ENCODE measurements around the gene ALDH2.
"Not testable (repeated sequence)": the region's sequence is repeated elsewhere in the genome, so short reads cannot be mapped to it uniquely, and the experiment has no call there.

ALDH2 gene

GRCh38 chr12:111822886-111823285 lies 56.2 kb downstream of the ALDH2 start:
- Histone ChIP-seq H3K4me3 (ENCODE audit: low read length) (no peak overlapping the region), H3K36me3 (ENCODE audit: control insufficient read depth, insufficient read depth, low read length) (no peaks in the 10 kb centered on the region), H3K27me3 (ENCODE audit: control insufficient read depth, insufficient read depth, low read length) (no peaks in the 10 kb centered on the region), H3K9me3 (ENCODE audit: control insufficient read depth, low read length) (no peaks in the 10 kb centered on the region), H3K9ac (ENCODE audit: low read length) (no peak overlapping the region), H3K4me1 (ENCODE audit: control insufficient read depth, insufficient read depth, low read length) (no peaks in the 10 kb centered on the region)

GRCh38 chr12:111823891-111824290 lies 57.2 kb downstream of the ALDH2 start:
- Histone ChIP-seq H3K4me1 (ENCODE audit: control insufficient read depth, insufficient read depth, low read length) (no peaks in the 10 kb centered on the region), H3K9me3 (ENCODE audit: control insufficient read depth, low read length) (no peaks in the 10 kb centered on the region), H3K27me3 (ENCODE audit: control insufficient read depth, insufficient read depth, low read length) (no peaks in the 10 kb centered on the region), H3K36me3 (ENCODE audit: control insufficient read depth, insufficient read depth, low read length) (no peaks in the 10 kb centered on the region), H3K9ac (ENCODE audit: low read length) (no peak overlapping the region), H3K4me3 (ENCODE audit: low read length) (no peak overlapping the region)

GRCh38 chr12:111824312-111824711 lies 57.6 kb downstream of the ALDH2 start:
- not testable (repeated sequence) for H3K9ac ChIP-seq (ENCODE audit: low read length); H3K4me1 ChIP-seq (ENCODE audit: control insufficient read depth, insufficient read depth, low read length); H3K4me3 ChIP-seq (ENCODE audit: low read length); H3K36me3 ChIP-seq (ENCODE audit: control insufficient read depth, insufficient read depth, low read length); H3K27me3 ChIP-seq (ENCODE audit: control insufficient read depth, insufficient read depth, low read length); H3K9me3 ChIP-seq (ENCODE audit: control insufficient read depth, low read length)

GRCh38 chr12:111825509-111825908 lies 58.8 kb downstream of the ALDH2 start:
- Histone ChIP-seq H3K9me3 (ENCODE audit: control insufficient read depth, low read length) (no peaks in the 10 kb centered on the region), H3K9ac (ENCODE audit: low read length) (no peak overlapping the region), H3K4me1 (ENCODE audit: control insufficient read depth, insufficient read depth, low read length) (no peaks in the 10 kb centered on the region), H3K27me3 (ENCODE audit: control insufficient read depth, insufficient read depth, low read length) (no peaks in the 10 kb centered on the region), H3K4me3 (ENCODE audit: low read length) (no peak overlapping the region), H3K36me3 (ENCODE audit: control insufficient read depth, insufficient read depth, low read length) (no peaks in the 10 kb centered on the region)

- Histone ChIP-seq H3K4me1 (ENCODE audit: control insufficient read depth, insufficient read depth, low read length) (no peaks in the 10 kb centered on the region), H3K36me3 (ENCODE audit: control insufficient read depth, insufficient read depth, low read length) (no peaks in the 10 kb centered on the region), H3K9me3 (ENCODE audit: control insufficient read depth, low read length) (no peaks in the 10 kb centered on the region), H3K4me3 (ENCODE audit: low read length) (no peak overlapping the region), H3K9ac (ENCODE audit: low read length) (no peak overlapping the region), H3K27me3 (ENCODE audit: control insufficient read depth, insufficient read depth, low read length) (no peaks in the 10 kb centered on the region)
Observed at GRCh38 chr12:111826316-111826715, 59.6 kb downstream of the ALDH2 start.

GRCh38 chr12:111826992-111827391 lies 60.3 kb downstream of the ALDH2 start:
- Histone ChIP-seq H3K27me3 (ENCODE audit: control insufficient read depth, insufficient read depth, low read length) (no peaks in the 10 kb centered on the region), H3K9ac (ENCODE audit: low read length) (no peak overlapping the region), H3K4me3 (ENCODE audit: low read length) (no peak overlapping the region), H3K9me3 (ENCODE audit: control insufficient read depth, low read length) (no peaks in the 10 kb centered on the region), H3K4me1 (ENCODE audit: control insufficient read depth, insufficient read depth, low read length) (no peaks in the 10 kb centered on the region), H3K36me3 (ENCODE audit: control insufficient read depth, insufficient read depth, low read length) (no peaks in the 10 kb centered on the region)

GRCh38 chr12:111827907-111828306 lies 61.2 kb downstream of the ALDH2 start:
- Histone ChIP-seq H3K36me3 (ENCODE audit: control insufficient read depth, insufficient read depth, low read length) (no peaks in the 10 kb centered on the region), H3K4me3 (ENCODE audit: low read length) (no peak overlapping the region), H3K9me3 (ENCODE audit: control insufficient read depth, low read length) (no peaks in the 10 kb centered on the region), H3K27me3 (ENCODE audit: control insufficient read depth, insufficient read depth, low read length) (no peaks in the 10 kb centered on the region), H3K4me1 (ENCODE audit: control insufficient read depth, insufficient read depth, low read length) (no peaks in the 10 kb centered on the region), H3K9ac (ENCODE audit: low read length) (no peak overlapping the region)

- Histone ChIP-seq H3K4me3 (ENCODE audit: low read length) (no peak overlapping the region), H3K9ac (ENCODE audit: low read length) (no peak overlapping the region), H3K4me1 (ENCODE audit: control insufficient read depth, insufficient read depth, low read length) (no peaks in the 10 kb centered on the region), H3K36me3 (ENCODE audit: control insufficient read depth, insufficient read depth, low read length) (no peaks in the 10 kb centered on the region), H3K9me3 (ENCODE audit: control insufficient read depth, low read length) (no peaks in the 10 kb centered on the region), H3K27me3 (ENCODE audit: control insufficient read depth, insufficient read depth, low read length) (no peaks in the 10 kb centered on the region)
Observed at GRCh38 chr12:111828338-111828979, 61.7 kb downstream of the ALDH2 start.

- not testable (repeated sequence) for H3K9me3 ChIP-seq (ENCODE audit: control insufficient read depth, low read length); H3K9ac ChIP-seq (ENCODE audit: low read length); H3K36me3 ChIP-seq (ENCODE audit: control insufficient read depth, insufficient read depth, low read length); H3K4me1 ChIP-seq (ENCODE audit: control insufficient read depth, insufficient read depth, low read length); H3K27me3 ChIP-seq (ENCODE audit: control insufficient read depth, insufficient read depth, low read length); H3K4me3 ChIP-seq (ENCODE audit: low read length)
Observed at GRCh38 chr12:111829635-111830034, 62.9 kb downstream of the ALDH2 start.

- H3K27me3 ChIP-seq (ENCODE audit: control insufficient read depth, insufficient read depth, low read length); H3K36me3 ChIP-seq (ENCODE audit: control insufficient read depth, insufficient read depth, low read length); H3K9ac ChIP-seq (ENCODE audit: low read length); H3K9me3 ChIP-seq (ENCODE audit: control insufficient read depth, low read length); H3K4me3 ChIP-seq (ENCODE audit: low read length); H3K4me1 ChIP-seq (ENCODE audit: control insufficient read depth, insufficient read depth, low read length): not testable (repeated sequence)
Observed at GRCh38 chr12:111834740-111835386, 68.1 kb downstream of the ALDH2 start.

GRCh38 chr12:111835531-111836181 lies 68.9 kb downstream of the ALDH2 start:
- not testable (repeated sequence) for H3K27me3 ChIP-seq (ENCODE audit: control insufficient read depth, insufficient read depth, low read length); H3K4me1 ChIP-seq (ENCODE audit: control insufficient read depth, insufficient read depth, low read length); H3K9ac ChIP-seq (ENCODE audit: low read length); H3K4me3 ChIP-seq (ENCODE audit: low read length); H3K36me3 ChIP-seq (ENCODE audit: control insufficient read depth, insufficient read depth, low read length); H3K9me3 ChIP-seq (ENCODE audit: control insufficient read depth, low read length)

GRCh38 chr12:111838353-111838752 lies 71.6 kb downstream of the ALDH2 start:
- H3K9ac ChIP-seq (ENCODE audit: low read length), result no peak overlapping the region
- H3K36me3 ChIP-seq (ENCODE audit: control insufficient read depth, insufficient read depth, low read length), result no peaks in the 10 kb centered on the region
- no peaks in the 10 kb centered on the region for H3K9me3 ChIP-seq (ENCODE audit: control insufficient read depth, low read length)
- H3K4me1 ChIP-seq (ENCODE audit: control insufficient read depth, insufficient read depth, low read length), result peaks cover 8% of the 10 kb centered on the region
- H3K27me3 ChIP-seq (ENCODE audit: control insufficient read depth, insufficient read depth, low read length), result no peaks in the 10 kb centered on the region
- no peak overlapping the region for H3K4me3 ChIP-seq (ENCODE audit: low read length)
